ENCODE measurements around the gene CNKSR1. TPM values are rescaled to one million over a fixed set of nuclear protein-coding genes. Genes with fewer than 3 reads are reported as not detected.
A peak's percentile ranks its signal among the peaks of the same experiment; 100 is the strongest.

The CNKSR1 gene
- polyA plus RNA-seq, 3 donors: 10.7 to 20.0 (median 14.5) TPM

DNA sequence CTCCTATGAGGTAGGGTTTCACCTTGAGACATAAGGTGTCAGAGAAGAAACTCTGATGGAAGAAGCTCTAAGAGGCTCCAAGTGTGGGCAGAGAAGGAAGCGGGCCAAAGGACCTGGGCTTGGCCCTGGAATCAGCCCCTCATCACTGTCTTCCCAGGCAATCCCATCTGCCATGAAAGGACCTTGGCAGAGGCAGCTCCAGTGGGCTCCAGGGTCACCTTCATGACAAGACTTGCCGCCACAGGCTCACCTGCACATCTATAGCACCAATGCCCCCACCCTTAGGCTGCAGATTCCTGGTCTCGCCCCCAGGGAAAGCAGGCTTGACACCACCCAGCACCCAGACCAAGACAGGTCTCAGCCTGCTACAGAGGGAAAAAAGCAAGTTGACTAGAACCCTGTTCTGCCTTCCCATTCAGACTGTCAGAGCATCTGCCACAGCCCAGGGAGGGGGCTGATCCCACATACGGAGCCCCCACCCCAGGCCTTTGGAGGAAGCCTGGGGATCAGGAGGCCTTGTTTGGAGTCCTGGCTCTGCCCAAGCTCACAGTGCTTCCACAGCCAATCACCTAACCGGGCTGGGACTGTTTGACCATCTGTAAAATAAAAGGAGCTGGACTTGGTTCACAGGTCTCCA, 18.9 kb upstream of the CNKSR1 start:
- DNase-seq (ENCODE audit: extremely low read depth in 1 of 11, low read depth in 9 of 11, low spot score in 4 of 11): no peak

DNA sequence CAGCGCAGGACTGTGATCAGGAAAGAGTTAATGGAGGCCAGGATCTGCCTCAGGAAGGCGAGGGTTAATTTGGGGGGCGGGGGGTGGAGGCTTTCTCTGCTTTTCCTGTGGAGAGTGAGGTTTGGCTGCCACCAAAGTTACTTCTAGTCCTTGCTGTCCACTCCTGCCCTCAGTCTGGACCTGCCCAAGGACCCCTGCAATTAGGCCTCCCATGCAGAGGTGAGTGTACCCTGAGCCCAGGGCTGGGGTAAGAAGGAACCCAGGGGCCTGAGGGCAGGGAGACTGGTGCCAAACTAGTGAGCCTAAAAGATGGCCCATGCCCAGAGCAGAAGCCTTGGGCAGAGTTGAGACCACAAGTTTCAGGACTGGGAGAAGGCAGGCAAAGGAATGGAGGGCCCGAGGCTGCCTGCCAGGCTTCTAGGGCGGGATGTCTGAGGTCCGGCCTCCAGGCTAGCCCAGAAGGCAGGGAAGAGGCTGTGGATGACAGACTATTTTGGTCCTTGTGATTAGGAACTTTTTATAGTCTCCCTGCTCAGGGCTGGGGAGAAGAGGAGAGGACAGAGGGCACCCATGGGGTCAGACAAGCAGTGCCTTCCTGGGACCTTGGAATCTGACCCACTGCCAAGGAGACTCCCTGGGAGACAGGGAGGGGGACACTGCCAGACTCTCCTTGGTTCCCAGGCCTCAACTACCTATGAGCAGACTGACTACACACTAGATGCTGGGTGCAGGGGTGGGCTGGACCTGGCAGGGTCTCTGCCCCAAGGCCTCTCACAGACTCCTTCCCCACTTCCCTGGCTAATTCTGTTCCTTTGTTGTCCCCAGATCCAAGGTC, 18.2 kb upstream of the CNKSR1 start, which contains the start of gene FAM110D:
Gene FAM110D, plus strand, starts transcription at position 172 of the 835 bp plus-strand sequence. CDS start 2,213 bp downstream, outside the sequence.
- DNase-seq (ENCODE audit: extremely low read depth in 1 of 11, low read depth in 9 of 11, low spot score in 4 of 11): no peak

DNA sequence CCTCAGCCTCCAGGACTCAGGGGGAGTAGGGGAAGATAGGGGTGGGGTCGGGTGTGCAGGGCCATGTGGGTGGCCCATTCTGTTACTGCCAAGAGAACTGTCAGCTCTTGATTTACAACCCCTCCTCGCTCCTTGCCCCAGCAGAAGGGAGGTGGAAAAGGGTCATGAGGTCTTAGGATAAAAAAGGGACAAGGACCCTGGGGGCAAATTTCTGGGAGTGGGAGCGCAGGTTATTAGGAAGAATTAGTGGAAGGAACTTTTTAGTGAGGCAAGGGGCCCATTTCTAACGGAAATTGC, 17.6 kb upstream of the CNKSR1 start:
- no peak for DNase-seq (ENCODE audit: extremely low read depth in 1 of 11, low read depth in 9 of 11, low spot score in 4 of 11)

DNA sequence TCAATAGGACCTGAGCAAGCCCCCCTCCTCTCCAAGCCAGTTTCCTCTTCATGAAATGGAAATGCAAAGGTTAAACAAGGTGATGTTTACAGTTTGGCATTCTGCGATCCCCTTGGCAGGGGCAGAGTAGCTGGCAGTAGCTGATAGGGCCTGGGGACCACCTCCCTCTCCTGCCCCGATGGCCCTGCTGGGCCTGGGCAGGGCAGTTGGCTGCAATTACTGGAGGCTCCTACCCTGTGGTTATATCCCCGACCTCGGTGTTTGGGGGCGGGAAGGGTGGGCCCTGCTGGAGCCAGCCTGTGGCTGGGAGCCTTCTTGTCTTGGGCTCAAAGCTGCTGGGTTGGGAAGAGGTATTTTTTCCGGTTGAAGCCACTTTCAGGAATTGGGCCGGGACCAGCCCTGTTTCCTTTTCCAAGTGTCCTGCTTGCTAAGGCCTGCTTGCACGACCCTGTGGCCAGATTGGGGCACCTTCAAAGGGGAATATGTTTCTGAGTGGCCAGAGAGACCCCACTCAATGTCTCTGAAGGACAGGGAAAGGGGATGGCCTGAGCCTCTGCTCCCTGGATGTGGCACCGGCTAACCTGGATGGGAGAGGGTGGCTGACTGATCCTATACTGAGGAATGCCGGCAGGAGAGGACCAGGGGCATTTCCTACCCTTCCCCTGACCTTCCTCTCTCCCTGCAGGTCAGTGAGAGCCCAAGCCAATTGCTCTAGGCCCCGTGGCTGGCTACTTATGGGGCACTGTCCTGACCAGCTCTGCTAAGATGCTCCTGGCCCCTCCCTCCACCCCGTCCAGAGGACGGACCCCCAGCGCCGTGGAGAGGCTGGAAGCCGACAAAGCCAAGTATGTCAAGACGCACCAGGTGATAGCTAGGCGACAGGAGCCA, 16.5 kb upstream of the CNKSR1 start:
- DNase-seq (ENCODE audit: extremely low read depth in 1 of 11, low read depth in 9 of 11, low spot score in 4 of 11): no peak

DNA sequence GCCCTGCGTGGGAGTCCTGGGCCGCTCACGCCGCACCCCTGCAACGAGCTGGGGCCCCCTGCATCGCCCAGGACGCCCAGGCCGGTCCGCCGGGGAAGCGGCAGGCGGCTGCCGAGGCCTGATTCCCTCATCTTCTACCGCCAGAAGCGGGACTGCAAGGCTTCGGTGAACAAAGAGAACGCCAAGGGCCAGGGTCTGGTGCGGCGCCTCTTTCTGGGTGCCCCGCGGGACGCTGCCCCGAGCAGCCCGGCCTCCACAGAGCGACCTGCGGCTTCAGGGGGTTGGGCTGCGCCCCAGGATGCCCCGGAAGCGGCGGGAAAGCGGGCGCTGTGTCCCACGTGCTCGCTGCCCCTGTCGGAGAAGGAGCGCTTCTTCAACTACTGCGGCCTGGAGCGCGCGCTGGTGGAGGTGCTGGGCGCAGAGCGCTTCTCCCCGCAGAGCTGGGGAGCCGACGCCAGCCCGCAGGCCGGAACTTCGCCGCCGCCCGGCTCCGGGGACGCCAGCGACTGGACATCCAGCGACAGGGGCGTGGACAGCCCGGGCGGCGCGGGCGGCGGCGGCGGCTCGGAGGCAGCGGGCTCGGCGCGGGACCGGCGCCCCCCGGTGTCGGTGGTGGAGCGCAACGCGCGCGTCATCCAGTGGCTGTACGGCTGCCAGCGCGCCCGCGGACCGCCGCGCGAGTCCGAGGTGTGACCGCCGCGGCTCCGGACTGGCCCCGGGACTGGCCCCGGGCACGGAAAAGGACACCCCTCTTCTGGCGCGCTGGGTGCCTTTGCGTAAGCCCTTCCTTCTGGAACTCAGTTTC, 15.7 kb upstream of the CNKSR1 start:
- peak in 1 of 11 donors; percentile 58 for DNase-seq (ENCODE audit: extremely low read depth in 1 of 11, low read depth in 9 of 11, low spot score in 4 of 11)

DNA sequence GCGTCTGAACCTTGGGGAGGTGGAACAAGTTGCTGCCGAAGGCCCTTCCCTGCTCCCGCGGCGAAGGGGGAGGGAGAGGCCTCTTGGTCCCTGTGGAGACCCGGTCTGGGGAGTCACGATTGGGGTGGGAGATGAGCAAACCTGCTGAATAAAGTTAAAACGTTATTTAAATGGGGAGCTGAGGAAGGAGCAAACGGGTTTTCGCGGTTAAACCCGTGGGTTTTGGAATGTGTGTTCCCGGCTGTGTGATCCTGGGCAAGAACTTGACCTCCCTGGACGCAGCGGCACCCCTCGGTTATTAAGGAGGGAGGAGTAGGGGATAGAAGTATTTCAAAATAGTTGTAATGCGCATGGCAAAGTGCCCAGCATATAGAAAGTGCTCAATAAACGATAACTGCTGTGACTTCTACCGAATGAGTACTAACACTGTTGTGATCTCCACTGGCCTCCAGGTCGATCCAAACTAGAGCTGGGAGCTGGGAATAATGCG, 15.0 kb upstream of the CNKSR1 start:
- DNase-seq (ENCODE audit: extremely low read depth in 1 of 11, low read depth in 9 of 11, low spot score in 4 of 11): no peak

DNA sequence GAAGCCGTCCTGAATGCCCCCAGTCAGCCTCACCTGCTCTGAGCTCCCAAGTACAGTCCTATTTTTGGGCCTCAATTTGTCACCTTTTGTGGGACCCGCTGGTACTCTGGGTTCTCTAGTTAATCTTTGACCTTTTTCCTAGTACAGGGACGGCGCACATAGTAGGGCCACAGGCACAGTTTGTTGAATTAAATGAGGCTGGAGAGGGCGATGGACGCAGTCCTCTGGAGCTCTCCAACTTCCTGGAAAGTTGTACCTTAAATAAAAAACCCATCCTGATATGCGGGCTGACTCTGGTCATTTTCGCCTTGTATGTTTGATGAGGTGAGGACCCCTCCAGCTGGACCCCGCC, 13.6 kb upstream of the CNKSR1 start:
- DNase-seq (ENCODE audit: extremely low read depth in 1 of 11, low read depth in 9 of 11, low spot score in 4 of 11): no peak

DNA sequence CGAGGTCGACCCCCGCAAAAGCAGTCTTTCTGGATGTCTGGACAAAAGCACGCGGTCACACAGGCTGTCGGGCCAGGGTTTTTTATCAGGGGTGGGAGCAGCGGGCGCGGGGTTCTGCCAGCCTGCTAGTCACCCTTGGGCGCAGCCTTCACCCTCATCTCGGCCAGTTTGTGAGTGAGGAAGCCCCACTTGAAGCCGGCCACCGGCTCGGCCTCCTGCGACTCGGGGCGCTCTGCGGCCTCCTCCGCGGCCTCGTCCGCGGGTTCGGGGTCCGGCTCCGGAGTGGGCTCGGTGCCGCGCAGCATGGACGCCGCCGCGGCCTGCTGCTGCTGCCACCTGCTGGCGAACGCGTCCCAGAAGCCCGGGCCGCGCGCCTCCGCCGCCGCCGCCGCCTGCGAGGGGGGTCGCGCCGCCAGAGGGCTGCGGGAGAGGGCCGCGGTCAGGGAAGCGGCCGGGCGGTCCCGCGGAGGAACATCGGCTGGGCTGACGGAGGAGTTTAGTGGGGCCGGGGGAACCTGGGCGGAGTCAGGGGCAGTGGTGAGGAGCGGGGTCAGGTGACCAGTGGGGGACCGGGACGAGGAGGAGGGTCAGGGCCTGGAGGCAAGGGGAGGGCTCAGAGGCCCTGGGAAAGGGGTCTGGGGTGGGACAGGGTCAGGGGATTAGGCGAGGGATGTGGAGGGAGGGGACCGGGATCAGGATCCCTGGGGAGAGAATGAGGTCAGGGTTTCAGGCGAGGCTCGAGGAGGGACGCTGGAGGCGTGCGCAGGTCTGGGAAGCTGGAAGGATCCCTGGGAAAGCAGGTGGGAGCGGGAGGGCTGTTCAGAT, 13.0 kb upstream of the CNKSR1 start:
- DNase-seq (ENCODE audit: extremely low read depth in 1 of 11, low read depth in 9 of 11, low spot score in 4 of 11): peak in 2 of 11 donors; percentile 47 to 71

DNA sequence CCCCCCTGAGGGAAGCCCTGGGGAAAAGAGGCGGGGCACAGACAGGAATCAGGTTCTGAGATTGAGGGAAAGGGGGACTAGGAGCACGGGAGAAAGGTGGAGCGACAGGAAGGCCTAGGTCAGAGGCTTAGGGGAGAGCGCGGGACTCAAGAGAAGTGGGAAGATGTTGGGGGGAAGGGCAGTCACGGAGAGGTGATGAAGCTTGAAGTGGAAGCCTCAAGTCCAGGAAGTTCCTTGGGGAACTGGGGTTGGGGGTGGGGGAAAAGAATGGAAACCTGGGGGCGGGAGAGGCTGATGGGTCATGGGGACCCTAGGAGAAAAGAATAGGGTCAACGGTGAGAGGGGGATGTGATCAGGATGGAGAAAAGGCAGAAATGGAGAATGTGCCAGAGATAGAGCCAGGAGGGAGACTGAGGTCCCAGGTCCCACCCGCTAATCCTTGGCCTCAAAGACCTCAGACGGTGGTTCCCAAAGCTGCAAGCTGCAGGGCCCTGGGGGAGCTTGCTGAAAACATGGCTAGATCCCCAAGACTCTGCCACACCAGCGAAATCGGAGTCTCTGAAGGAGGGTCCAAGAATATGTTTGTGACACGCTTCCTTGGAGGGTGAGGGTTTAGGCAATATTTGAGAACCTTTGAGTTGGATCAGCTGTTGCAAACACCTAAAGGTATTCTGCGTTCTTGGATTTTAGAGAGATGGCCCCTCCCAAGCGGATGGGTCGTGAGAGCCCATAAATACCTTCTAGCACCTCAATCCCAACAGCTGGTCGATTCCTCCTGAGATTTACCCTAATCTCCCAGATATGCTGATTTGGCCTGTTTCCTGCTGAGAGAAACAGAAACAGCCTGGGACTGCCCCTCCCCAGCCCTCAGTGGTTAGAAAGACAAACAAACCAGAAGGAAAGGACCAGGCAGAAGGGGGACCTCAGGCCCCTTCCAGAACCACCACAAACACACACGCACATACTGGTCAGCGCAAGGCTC, 12.1 kb upstream of the CNKSR1 start:
- DNase-seq (ENCODE audit: extremely low read depth in 1 of 11, low read depth in 9 of 11, low spot score in 4 of 11): no peak

DNA sequence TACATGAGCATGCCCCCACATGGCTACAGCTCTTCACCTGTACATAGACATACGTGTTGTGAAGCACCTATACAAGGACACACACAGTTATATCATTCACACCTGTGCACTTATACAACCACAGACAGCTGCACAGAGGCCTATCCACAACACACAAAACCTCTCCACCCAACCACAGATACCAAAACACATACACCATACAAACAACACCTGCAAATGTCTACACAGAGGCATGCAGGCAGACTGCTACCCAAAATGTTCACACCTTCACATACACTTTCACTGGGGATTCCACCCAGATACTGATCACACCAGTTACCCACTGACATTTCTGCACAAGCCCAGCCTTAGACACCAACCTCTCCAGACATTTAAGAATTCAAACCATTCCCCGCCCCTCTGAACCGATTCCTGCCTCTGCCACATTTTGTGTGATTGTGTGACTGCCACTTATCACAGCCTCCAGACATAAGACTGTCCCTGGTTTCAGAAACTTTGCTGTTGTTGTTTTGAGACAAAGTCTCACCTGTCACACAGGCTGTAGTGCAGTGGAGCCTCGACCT, 10.5 kb upstream of the CNKSR1 start:
- DNase-seq (ENCODE audit: extremely low read depth in 1 of 11, low read depth in 9 of 11, low spot score in 4 of 11): no peak

DNA sequence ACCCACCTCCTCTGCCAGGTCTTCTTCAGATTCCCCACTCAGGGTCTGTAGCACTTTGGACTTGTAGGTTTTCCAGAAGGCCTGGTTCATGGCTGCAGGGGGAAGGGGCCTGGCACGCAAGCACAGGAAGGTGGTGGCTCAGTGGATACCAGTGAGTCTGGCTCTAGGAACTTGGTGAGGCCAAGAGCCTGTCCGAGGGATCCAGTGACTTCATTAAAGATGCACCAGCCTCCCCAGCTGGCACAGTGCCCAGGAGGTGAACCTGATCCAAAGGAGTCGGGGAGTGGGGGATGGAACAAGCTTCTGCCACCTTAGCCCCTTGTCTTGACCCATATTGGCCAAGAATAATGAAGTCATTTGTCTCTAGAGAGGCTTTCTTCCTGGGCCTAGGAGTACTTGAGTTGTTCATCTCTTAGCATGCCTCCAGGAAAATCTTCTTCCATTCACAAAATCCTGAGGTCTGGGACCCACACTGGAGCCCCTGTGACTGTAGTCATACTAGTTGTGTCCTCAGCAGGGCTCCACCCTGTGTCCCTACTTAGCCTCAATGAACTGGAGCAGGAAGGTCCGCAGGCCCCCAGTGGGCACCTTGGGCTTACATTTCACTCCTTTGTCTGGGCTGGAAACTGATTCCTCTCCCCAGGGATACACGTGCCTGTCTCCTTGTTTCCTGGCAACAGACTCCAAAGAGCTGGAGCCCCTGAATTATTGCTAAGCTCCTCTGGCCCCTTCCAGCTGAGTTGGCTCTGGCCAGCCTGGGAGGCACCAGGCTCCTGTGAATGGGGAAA, 8.7 kb upstream of the CNKSR1 start, which contains the start of gene C1orf232:
Gene C1orf232, minus strand, starts transcription at position 554 of the 788 bp plus-strand sequence. Its CDS starts 464 bp downstream, at position 90.
- no peak for DNase-seq (ENCODE audit: extremely low read depth in 1 of 11, low read depth in 9 of 11, low spot score in 4 of 11)

DNA sequence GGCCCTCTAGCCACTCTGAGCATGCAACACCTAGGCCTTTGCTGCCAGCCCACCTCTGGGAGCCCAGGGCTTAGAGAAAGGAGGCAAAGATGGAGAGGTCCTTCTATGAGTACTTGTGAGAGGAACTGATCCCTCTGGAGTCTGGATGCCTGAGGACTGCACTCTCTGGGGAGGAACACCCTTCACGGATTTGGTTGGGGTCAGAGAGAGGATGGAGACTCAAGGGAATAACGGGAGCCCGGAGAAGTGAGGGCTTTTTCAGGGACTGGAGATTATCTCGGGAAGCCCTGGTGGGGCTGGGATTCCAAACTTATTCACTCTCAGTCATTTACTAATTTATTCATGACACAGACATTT, 8.1 kb upstream of the CNKSR1 start:
- no peak for DNase-seq (ENCODE audit: extremely low read depth in 1 of 11, low read depth in 9 of 11, low spot score in 4 of 11)

DNA sequence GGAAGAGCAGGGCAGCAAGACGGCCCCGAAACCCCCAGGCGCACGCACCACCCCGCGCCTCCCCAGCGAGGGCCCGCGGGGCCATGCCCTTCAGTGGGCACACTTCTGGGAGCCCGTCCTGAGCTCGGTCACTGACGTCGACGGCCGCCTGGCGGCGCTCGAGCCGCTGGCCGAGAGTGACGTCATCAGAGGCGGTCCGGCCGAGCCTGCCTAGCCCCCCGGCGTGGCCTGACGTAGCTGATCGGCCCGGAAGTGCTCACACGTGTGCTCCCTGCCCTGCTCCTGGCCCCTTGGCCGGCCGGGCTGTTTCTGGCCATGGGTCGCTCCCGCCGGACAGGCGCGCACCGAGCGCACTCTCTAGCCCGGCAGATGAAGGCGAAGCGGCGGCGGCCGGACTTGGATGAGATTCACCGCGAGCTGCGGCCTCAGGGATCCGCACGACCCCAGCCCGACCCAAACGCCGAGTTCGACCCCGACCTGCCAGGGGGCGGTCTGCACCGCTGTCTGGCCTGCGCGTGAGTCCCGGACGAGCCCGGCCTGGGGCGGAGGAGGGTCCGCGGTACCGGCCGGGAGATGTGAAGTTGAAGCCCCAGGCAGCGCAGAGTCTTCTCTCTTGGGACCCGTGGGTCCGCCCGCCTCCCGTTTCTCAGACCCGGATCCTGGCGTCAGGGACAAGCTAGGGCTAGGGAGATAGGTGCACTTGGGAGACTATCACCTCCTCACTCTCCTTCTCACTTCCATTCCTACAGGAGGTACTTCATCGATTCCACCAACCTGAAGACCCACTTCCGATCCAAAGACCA, 7.4 kb upstream of the CNKSR1 start, which contains the start of gene ZNF593:
Gene ZNF593, plus strand, starts transcription at position 240 of the 803 bp plus-strand sequence. Its CDS starts 76 bp downstream, at position 316.
- peak in 10 of 11 donors; percentile 77 to 89 (median 86) for DNase-seq (ENCODE audit: extremely low read depth in 1 of 11, low read depth in 9 of 11, low spot score in 4 of 11)

DNA sequence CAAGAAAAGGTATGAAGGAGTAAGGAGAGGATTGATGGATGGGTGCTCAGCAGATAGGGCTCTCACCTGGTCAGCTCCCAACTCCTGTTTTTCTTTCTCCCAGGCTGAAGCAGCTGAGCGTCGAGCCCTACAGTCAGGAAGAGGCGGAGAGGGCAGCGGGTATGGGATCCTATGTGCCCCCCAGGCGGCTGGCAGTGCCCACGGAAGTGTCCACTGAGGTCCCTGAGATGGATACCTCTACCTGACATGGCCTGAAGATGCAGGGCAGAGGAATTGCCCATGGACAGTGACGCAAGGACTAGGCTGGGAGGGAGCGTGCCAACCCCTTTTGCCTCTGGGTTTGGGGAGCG, 6.8 kb upstream of the CNKSR1 start:
- no peak for DNase-seq (ENCODE audit: extremely low read depth in 1 of 11, low read depth in 9 of 11, low spot score in 4 of 11)

All from renal cortex interstitium (tissue), 11 donors.